ENCODE data around the gene OR2H1. TPM values are rescaled to one million over a fixed set of nuclear protein-coding genes. Genes with fewer than 3 reads are reported as not detected.

The OR2H1 gene
- total and polyA plus RNA-seq, 2 donors (not counting 1 experiment from before 2014, with no cell fraction given), result not detected

DNA sequence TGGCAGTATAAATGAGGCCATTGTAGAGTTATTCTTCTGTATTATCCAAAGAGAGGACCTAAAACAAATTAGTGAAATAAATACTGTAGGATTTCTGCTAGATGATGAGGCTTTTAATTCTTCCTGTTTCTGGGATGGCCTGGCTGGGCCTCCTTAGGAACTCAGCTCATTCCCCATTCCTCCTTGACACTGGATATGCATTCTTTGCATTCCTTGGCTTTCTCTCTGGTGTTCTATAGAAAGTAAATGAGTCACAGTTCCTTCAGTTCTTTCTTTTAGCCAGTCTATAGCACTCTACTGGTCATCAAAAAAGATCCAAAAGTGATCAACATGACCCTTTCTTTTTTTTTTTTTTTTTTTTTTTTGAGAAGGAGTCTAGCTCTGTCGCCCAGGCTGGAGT lies 9.3 kb upstream of the OR2H1 start:
- peaks cover 50% of the 10 kb centered on the region for H3K27me3 Mint-ChIP-seq

DNA sequence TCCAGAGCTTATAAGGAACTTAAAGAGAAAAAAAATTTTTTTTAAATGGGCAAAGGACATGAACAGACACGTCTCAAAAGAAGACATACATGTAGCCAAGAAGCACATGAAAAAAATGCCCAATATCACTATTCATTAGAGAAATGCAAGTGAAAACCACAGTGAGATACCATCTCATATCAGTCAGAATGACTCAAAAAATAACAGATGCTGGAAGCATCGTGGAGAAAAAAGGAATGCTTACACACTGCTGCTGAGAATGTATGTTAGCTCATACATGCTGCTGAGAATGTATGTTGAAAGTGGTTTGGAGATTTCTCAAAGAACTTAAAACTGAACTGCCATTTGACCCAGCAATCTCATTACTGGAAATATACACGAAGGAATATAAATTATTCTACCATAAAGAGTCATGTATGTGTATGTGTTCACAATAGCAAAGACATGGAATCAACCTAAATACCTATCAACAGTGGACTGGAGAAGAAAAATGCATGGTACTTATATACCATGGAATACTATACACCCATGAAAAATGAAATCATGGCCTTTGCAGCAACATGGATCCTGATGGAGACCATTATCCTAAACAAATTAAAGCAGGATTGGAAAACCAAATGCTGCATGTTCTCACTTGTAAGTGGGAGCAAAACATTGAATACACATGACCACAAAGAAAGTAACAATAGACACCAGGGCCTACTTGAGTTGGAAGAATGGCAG lies 5.3 kb upstream of the OR2H1 start:
- H3K27ac Mint-ChIP-seq, result no peak overlapping the region
- no peak overlapping the region for H3K4me3 Mint-ChIP-seq
- Histone ChIP-seq H3K4me3 (ENCODE audit: control extremely low read depth in 1 of 5, extremely low read depth in 1 of 5, insufficient read depth in 1 of 5, low read depth in 2 of 5, low read length in 4 of 5) (no peak overlapping the region), H3K4me1 (ENCODE audit: control insufficient read depth in 2 of 2, insufficient read depth in 2 of 2, low read length in 2 of 2) (no peaks in the 10 kb centered on the region), H2AFZ (ENCODE audit: insufficient read depth, low read depth, low read length, poor library complexity, severe bottlenecking) (no peak overlapping the region), H3K79me2 (ENCODE audit: control insufficient read depth, insufficient read depth, low read length) (no peaks in the 10 kb centered on the region), H4K20me1 (ENCODE audit: control insufficient read depth, insufficient read depth, low read length, poor library complexity, severe bottlenecking) (no peaks in the 10 kb centered on the region), H3K27ac (ENCODE audit: low read length in 2 of 2) (no peak overlapping the region), H3K27me3 (replicated peaks in 1 of 4; ENCODE audit: control extremely low read depth in 1 of 4, control insufficient read depth in 3 of 4, insufficient read depth in 4 of 4, low read length in 3 of 4) (peaks cover 0 to 4% (median 1%) of the 10 kb centered on the region in 4 experiments), H3K9ac (ENCODE audit: low read length) (no peak overlapping the region), H3K4me2 (replicated peaks; ENCODE audit: low read depth, low read length, poor library complexity, severe bottlenecking) (no peak overlapping the region), H3K36me3 (replicated peaks in 1 of 2; ENCODE audit: control extremely low read depth in 1 of 2, control insufficient read depth in 1 of 2, extremely low read depth in 1 of 2, insufficient read depth in 2 of 2, low read length in 1 of 2) (no peaks in the 10 kb centered on the region), H3K9me3 (ENCODE audit: control extremely low read depth in 1 of 3, control insufficient read depth in 2 of 3, insufficient read depth in 1 of 3, low read length in 2 of 3) (no peaks in the 10 kb centered on the region)
- no peak for TF ChIP-seq EZH2 (IDR thresholded peaks at IDR 0.05; ENCODE audit: borderline replicate concordance, insufficient read depth, low read depth, low read length, poor library complexity, severe bottlenecking)
- TF ChIP-seq, protein P1, sequence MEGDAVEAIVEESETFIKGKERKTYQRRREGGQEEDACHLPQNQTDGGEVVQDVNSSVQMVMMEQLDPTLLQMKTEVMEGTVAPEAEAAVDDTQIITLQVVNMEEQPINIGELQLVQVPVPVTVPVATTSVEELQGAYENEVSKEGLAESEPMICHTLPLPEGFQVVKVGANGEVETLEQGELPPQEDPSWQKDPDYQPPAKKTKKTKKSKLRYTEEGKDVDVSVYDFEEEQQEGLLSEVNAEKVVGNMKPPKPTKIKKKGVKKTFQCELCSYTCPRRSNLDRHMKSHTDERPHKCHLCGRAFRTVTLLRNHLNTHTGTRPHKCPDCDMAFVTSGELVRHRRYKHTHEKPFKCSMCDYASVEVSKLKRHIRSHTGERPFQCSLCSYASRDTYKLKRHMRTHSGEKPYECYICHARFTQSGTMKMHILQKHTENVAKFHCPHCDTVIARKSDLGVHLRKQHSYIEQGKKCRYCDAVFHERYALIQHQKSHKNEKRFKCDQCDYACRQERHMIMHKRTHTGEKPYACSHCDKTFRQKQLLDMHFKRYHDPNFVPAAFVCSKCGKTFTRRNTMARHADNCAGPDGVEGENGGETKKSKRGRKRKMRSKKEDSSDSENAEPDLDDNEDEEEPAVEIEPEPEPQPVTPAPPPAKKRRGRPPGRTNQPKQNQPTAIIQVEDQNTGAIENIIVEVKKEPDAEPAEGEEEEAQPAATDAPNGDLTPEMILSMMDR (IDR thresholded peaks at IDR 0.05), result no peak
- DNase-seq, result no peak
- ChIA-PET CTCF (no interaction called here), POLR2A (no interaction called here)
- intact Hi-C loops (cut with micrococcal nuclease), result no loop called here
- 100% methylated on average over 1 of the region's 3 CpGs for WGBS (ENCODE audit: insufficient coverage)
- no peaks in the 10 kb centered on the region for H3K9me3 Mint-ChIP-seq (ENCODE audit: insufficient read depth)
- ATAC-seq (ENCODE audit: low read depth), result no peak
- H3K4me1 Mint-ChIP-seq, result no peaks in the 10 kb centered on the region
- H3K27me3 Mint-ChIP-seq, result peaks cover 37% of the 10 kb centered on the region

More for the DNA sequence above, 9.3 kb upstream of the OR2H1 start:
- Mint-ChIP-seq H3K4me1 (no peaks in the 10 kb centered on the region), H3K4me3 (no peak overlapping the region), H3K9me3 (ENCODE audit: insufficient read depth) (peaks cover 3% of the 10 kb centered on the region), H3K27ac (no peak overlapping the region)
- POLR2A ChIA-PET, result no interaction called here
- Histone ChIP-seq H3K4me2 (replicated peaks; ENCODE audit: low read depth, low read length, poor library complexity, severe bottlenecking) (no peak overlapping the region), H3K27ac (ENCODE audit: low read length in 2 of 2) (no peak overlapping the region), H3K4me3 (ENCODE audit: control extremely low read depth in 1 of 5, extremely low read depth in 1 of 5, insufficient read depth in 1 of 5, low read depth in 2 of 5, low read length in 4 of 5) (no peak overlapping the region), H2AFZ (ENCODE audit: insufficient read depth, low read depth, low read length, poor library complexity, severe bottlenecking) (no peak overlapping the region), H4K20me1 (ENCODE audit: control insufficient read depth, insufficient read depth, low read length, poor library complexity, severe bottlenecking) (no peaks in the 10 kb centered on the region), H3K79me2 (ENCODE audit: control insufficient read depth, insufficient read depth, low read length) (no peaks in the 10 kb centered on the region), H3K36me3 (replicated peaks in 1 of 2; ENCODE audit: control extremely low read depth in 1 of 2, control insufficient read depth in 1 of 2, extremely low read depth in 1 of 2, insufficient read depth in 2 of 2, low read length in 1 of 2) (no peaks in the 10 kb centered on the region), H3K27me3 (replicated peaks in 1 of 4; ENCODE audit: control extremely low read depth in 1 of 4, control insufficient read depth in 3 of 4, insufficient read depth in 4 of 4, low read length in 3 of 4) (peaks cover 0 to 10% (median 6%) of the 10 kb centered on the region in 4 experiments), H3K9me3 (ENCODE audit: control extremely low read depth in 1 of 3, control insufficient read depth in 2 of 3, insufficient read depth in 1 of 3, low read length in 2 of 3) (no peaks in the 10 kb centered on the region), H3K9ac (ENCODE audit: low read length) (no peak overlapping the region), H3K4me1 (ENCODE audit: control insufficient read depth in 2 of 2, insufficient read depth in 2 of 2, low read length in 2 of 2) (no peaks in the 10 kb centered on the region)
- CTCF ChIA-PET, result no interaction called here
- TF ChIP-seq, protein P1 (IDR thresholded peaks at IDR 0.05), result no peak
- TF ChIP-seq EZH2 (IDR thresholded peaks at IDR 0.05; ENCODE audit: borderline replicate concordance, insufficient read depth, low read depth, low read length, poor library complexity, severe bottlenecking), result no peak
- ATAC-seq (ENCODE audit: low read depth), result no peak
- no CpG with 5 or more reads among the region's 1 CpG for WGBS (ENCODE audit: insufficient coverage)
- intact Hi-C loops (cut with micrococcal nuclease), result no loop called here
- no peak for DNase-seq

Measured in B cell (primary cell).